Skin of body (tissue), 2 donors: Measurements from ENCODE around the gene RAB17. TPM values are rescaled to one million over a fixed set of nuclear protein-coding genes. Genes with fewer than 3 reads are reported as not detected.

Experiments used
- DNase-seq: peaks from one replicate; lab custom pipeline; 2025; lab: John Stamatoyannopoulos, UW
- total RNA-seq: library from RNA; depleted of rRNA; stranded (reverse); fragments of >200 nt; gene quantifications from one replicate; pipeline ENCODE4 v1.2.3, GENCODE V29; 2014

Gene RAB17
- total RNA-seq, 1 donor from 2014 or later: 0.59 TPM

DNA sequence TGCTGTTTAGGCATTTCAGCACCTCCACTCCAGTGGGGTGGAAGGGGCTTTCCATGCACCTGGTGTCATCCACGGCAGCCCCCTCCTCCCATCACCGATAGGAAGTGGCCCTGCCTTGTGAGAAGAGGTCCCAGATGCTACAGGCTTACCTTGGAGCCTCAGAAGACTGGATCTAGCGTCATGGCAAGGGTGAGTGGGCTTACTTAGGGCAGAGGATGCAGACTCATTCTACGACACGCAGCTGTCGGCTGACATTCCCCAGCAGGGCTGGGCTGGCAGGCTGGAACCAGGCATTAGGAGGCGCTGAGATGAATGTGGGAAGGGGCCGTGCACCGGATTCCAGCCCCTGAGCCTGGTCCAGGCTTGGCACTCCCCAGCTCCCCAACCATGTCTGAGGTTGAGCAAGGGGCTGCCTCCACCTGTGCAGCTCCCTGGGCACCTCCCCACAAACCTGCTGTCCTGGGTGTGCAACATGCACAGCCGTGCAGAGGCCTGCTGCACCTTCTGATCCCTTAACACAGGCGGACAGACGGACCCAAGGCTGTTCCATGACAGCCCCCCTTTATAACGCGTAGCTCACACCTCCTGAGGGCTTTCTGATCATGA, 25.9 kb downstream of the RAB17 start:
- no peak for DNase-seq

DNA sequence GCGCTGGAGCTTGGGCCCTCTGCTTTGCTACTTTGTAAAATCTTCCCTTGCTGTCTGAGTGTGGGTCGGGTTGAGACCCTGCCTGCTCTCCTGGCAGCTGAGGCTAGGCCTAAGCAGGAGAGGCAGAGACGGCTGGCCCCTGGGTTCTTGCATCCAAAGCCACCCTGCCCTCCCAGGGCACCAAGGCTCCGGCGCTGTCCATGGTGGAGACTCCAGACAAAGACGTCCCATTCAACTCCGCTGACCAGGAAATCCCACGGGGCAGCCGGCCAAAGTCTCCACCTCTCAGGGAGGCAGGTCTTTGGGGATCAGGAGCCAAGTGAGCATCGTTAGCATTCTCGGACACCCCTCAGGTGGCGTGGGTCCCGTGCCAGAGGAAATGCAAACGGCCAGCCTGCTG, 26.7 kb downstream of the RAB17 start:
- no peak for DNase-seq

DNA sequence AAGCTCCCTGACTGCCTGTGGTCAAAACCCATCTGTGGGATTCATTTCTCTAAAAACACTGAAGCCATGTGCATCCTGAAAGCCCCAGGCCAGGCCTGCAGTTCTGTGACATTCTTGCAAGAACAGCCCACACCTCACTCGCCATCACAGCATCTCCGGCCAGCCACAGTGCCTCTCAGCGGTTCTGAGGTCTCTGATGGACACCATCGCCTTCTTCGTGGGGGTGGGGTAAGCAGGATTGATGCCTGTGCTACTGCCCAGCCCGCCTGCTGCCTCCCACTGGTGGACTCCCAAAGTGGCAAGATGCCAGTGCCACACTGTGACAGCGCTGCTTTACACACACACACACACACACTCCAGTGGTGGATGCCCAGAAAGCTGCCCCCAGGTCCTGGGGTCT, 29.3 kb downstream of the RAB17 start:
- DNase-seq: no peak

DNA sequence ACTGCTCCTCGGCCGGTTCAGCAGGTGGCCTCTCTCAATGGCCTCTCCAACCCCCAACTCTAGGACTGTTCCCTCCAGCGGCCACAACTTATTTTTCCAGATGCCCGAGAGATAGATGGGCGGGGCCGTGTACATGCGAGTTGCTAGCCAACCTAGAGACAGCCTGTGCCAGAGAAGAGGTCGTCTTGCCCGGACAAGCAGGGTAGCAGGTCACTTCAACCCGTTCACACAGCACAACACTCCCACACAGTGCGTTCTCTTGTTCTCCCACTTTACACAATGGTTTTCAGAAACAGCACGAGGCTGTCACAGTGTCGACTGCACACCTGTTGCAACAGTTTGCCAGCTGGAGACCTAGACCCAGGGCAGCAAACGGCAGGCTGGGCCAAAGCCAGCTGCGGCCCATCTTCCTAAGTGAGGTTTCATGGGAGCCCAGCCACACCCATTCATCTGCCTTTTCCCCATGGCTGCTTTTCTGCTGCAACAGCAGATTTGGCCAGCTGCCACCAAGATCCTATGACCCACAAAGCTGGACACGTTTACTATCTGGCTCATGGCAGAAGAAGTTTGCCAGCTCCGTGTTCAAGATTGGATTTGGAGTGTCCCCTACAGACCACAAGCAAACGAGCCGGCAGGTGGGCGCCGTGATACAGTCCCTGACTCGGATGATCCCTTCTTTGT, 31.4 kb downstream of the RAB17 start:
- no peak for DNase-seq

DNA sequence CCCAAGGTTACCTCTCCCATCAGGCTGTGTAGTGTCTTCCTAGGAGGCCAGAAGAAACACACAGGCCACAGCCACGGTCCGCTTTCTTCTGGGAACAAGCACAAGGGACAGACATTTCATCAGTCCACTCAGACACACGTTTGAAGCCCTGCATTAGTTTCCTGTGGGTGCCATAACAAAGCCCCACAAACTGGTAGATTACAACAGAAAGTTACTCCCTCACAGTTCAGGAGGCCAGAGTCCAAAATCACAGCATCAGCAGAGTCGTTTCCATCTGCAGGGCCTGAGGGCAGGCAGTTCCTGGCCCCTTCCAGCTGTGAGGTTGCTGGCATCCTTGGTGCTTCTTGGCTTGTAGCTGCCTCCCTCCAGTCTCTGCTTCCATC, 32.9 kb downstream of the RAB17 start:
- DNase-seq: no peak

DNA sequence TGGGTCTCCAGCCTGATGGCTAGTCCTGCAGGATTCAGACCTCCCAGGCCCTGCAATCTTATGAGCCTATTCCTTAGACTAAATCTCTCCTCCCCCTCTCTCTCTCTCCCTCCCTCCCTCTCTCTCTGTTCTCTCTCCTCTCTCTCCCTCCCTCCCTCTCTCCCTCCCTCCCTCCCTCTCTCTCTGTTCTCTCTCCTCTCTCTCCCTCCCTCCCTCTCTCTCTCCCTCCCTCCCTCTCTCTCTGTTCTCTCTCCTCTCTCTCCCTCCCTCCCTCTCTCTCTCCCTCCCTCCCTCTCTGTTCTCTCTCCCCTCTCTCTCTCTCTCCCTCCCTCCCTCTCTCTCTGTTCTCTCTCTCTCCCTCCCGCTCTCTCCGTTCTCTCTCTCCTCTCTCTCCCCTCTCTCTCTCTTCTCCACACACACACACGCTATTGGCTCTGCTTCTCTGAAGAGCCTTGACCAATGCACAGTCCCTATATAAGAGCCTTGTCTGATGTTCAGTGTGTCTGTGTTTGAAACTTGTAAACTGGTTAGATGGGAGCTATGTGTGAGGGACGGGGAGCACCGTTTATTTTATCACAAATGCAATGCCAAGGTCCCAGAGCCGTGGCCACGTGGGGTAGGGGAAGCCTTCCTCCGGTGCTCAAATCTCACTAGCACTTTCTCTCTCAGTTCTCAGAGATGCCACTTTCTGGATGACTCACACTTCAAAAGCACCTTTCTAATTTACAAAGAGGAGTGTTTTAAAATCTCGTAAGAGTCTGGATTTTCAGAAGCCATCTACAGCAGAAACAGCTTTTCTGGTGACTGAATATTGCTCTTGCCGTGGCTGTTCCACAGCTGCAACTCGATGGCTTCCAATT, 33.5 kb downstream of the RAB17 start:
- DNase-seq: no peak

DNA sequence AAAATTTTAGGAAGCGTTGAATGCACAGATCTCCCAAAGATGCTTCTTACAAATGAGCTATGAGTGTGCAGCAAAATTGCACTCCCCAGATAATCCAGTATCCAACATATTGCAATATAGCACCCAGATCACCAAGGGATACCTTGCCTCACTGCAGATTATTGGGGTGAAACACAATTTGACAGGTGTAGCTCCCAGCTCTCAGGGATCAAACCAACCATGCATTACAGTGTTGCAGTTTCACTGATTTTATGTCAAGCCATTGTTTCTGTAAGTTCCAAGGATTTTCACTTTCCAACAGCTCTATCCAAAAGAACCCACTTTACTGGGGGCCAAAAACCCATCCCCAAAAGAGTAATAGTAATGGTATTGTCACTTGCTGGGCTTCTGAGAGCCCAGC, 35.0 kb downstream of the RAB17 start:
- DNase-seq: no peak

DNA sequence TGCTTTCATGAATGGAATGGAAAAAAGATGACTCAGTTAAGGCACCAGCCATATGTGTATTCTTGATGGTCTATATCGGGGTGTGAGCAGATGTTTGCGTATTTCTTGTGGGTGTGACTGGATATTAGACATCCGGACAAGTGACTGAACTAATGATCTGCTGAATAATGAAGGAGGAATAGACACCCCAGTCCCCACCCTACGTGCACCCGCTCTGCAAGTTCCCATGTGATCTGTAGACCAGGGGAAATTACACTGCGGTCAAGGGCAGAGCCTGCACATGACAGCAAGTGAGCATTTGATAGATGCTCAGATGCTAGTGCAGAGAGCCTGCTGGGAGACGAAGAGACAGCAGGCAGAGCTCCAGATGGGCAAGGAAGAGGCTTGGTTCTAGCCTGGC, 36.6 kb downstream of the RAB17 start:
- no peak for DNase-seq

DNA sequence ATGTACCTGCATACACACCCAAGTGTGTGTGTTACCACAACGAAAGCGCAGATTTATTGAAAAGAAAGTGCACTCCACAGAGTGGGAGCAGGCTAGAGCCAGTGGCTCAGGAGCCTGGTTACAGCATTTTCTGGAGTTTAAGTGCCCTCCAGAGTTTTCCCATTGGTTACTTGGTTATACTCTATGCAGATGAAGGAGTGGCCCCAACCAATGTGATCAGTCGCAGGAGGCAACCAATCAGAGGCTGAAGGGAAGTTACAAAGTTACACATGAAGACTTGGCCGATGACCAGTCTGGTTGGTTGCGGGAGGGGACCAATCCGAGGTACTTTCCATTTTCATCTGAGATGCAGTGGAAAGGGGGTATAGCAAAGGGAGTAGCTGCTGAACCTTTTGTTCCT, 37.6 kb downstream of the RAB17 start:
- DNase-seq: no peak

DNA sequence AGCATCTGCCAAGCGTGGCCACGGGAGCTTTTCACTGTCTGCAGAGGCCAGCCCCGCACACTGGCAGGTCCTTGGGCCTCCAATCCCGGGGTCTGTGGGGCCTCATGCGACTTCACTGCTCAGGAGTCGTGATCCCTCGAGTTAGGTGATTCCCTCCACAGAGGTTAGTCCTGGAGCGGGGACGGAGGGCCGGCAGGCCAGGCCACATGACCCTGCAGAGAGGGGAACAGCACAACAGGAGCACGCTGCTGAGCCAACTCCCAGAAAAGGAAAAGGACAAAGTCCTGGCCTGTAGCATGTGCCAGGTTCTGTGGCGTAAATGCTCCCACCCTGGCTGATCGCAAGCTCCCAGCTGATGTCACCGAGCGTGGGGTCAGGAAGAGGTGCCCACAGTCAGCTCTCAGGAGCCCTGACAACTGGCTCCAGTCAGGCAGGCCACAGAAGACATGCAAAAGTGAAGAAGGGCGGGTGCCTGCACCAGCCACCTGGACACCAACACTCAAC, 39.4 kb downstream of the RAB17 start:
- DNase-seq: no peak

DNA sequence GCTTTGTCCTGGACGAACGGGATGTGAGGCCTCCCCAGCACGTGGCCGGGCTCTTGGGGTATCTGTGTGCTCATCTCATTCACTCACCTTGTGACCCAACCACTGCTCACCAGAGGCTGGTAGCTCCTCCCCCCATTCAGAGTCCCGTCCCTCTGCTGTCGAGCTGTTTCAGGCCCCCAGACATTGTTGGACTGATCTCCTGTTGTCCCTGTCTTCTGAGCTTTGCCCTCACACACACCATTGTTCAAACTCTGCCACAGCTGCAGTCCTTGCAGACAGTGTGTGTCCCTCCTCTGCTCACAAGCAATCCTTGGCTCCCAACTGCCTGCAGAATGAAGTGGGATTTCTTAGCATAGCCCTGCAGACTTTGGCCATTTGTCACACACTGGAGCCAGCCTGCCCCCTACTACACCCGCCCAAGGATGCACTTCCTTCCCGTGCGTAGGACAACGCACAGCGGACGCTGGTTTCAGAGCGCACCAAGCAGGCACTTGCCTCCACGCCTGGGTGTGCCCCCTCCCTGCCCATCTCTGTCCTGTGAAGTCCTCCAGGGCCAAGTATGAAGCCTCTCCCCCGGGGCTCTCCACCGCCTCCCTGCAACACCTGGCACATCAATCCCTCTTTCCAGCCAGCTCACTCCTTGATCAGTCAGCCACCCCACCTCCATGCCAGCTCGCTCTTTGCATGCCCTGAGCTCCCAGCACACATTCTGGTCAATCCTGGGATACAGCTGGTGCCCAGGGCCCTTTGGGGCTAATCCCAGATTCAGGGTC, 40.7 kb downstream of the RAB17 start:
- DNase-seq: no peak

DNA sequence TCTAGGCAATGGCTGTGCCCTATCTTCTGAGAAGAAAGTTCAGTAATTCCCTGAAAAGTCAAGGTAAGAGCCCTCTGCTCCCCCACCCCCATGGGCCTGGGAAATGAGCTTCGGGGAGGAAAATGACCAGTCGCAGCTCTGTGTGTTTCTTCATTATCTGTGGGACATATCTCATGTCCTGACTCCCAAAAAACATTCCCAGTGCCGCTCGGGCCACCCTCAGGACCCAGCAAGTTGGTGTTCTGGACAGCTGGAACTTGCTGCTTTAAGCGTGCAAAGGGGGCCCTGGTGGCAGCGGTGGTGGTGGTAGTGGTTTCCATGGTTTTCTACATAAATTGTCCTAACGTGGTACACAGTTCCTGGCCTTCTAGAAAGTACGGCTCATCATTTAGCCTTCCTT, 41.3 kb downstream of the RAB17 start:
- no peak for DNase-seq

DNA sequence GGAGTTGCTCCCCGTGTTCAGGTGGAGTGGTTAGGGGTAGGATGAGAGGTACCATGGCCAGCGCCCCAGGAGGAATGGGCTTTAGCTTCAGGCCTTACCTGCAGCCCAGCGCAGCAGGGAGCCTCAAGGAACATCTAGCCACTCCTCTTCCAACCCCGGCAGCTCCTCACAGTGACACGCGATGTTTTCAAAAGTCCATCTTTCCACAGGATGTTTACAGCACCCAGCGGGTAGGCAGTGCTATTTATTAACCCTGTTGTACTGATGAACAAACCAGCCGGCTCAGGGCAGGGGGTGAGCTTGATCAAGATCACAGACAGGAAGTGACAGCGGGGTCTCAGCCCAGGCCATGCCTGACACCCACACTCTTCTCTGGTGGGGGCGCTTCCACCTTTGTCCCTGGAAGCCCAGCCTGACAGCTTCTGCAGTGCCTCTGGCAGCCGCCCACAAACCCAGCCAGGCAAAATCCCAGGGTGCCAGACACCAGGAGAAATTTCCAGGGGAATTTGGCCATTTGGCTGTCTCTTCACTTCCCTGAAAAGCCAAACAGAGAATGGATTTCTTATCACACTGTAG, 42.6 kb downstream of the RAB17 start:
- no peak for DNase-seq

DNA sequence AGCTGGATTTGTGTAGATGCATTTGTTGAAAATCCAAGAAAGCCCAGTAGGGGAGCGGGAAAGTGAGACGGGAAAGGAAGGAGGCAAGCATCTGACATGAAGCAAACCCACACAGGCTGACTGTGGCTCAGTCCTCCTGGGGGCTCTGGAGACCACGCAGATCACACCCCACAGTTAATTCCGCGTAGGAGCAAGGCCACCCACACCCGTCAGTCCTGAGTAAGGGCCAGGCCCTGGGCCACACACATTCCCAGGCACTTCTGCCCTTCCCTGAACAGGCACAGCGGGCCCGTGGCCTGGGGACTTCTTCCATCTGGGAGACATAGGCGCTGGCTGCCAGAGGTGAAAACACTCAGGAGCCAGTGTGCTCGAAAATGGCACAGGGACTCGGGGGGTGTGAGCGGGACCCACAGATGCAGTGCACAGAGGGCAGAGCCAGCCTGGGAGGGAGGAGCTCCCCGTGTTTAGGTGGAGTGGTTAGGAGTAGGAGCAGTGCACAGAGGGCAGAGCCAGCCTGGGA, 43.6 kb downstream of the RAB17 start:
- DNase-seq: no peak

DNA sequence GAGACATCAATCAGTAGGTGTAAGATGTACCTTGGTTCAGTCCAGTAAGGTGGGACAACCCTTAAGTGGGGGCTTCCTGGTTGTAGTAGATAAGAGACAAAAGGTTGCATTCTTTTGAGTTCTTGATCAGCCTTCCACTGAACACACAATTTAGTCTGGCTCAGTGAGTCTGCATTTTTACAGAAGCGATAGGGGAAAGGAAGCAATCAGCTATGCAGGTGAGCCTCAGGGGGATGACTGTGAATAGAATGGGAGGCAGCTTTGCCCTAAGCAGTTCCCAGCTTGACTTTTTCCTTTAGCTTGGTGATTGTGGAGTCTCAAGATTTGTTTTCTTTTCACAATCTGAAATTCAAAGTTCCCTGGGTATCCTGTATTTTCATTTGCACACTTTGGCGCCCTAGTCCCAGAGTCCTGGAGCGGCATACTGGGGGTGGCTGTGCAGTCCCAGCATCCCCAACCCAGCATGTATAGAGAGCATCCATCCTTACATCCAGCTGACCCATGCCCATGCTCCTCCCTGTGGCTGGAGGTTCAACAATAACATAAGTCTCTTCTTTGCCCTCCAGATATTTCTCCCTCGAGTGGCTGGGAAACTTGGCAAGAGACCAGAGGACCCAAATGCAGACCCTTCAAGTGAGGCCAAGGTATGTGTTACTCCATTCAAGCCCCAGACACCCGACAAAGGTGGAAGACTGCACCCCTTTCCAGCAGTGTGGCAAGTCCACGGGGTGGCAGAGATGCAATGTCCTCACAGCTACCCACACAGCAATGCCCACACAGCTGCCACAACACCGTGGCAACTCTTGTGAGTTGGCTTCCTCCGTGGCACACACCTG, 44.3 kb downstream of the RAB17 start:
- no peak for DNase-seq

DNA sequence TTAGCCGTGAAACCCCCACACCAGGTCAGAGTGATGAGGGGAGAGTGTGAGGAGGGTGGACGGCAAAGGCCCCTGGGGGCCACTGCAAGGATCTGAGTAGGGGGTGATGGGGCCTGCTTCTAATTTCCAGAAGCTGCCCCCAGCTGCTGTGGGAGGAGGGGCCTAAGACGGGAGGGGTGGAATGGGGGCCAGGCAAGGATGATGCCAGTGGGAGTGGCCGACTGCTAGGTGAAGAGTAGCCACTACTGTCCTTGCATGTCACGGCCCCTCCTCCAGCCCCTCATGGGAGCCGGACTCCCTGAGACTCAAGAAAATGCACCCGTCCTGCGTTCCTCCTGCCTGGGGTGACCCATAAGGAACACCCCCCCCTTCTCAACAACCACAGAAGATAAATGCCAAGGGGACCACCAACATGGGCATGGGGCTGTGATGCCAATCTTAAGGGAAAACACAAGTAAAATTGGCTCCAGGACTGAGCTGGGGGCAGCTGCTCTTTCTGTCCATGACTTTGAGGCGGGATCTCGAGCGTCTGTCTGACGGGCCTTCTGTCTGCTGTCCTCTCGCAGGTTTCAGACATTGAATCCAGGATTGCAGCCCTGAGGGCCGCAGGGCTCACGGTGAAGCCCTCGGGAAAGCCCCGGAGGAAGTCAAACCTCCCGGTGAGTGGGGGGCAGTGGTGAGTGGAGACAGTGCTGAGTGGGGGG, 48.4 kb downstream of the RAB17 start:
- DNase-seq: no peak

DNA sequence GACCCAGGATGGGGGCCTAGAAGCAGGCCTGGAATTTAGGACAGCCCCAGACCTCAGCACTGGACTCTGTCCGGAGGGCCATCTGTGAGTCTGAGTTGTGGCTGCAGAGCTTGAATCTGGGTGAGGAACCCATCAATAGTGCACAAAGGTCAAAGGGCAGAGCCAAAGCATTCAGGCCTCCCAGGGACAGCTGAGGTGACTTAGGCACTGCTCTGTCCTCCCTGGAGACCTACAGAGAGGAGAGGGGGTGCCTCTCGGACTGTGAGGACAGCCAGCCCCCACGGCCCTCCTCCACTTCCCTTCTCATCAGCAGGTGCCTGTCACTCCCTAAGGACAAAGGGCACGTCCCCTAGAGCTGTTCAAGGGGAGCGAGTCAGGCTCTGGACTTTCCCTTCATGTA, 49.3 kb downstream of the RAB17 start:
- no peak for DNase-seq

DNA sequence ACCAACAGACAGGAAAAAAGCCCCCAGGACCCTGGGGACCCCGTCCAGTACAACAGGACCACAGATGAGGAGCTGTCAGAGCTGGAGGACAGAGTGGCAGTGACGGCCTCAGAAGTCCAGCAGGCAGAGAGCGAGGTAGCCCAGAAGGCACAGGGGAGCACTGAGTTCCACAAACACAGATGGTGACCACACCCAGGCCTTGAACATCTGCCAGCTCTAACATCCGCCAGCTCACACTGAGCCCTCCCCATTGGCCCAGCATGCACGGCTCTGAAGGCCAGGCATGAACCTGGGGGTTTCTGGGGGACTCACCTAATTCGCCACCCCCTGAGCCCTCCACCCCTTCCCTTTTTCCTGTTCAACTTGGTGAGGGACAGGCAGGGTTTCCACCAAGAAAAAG, 49.7 kb downstream of the RAB17 start:
- DNase-seq: peak; percentile 23

DNA sequence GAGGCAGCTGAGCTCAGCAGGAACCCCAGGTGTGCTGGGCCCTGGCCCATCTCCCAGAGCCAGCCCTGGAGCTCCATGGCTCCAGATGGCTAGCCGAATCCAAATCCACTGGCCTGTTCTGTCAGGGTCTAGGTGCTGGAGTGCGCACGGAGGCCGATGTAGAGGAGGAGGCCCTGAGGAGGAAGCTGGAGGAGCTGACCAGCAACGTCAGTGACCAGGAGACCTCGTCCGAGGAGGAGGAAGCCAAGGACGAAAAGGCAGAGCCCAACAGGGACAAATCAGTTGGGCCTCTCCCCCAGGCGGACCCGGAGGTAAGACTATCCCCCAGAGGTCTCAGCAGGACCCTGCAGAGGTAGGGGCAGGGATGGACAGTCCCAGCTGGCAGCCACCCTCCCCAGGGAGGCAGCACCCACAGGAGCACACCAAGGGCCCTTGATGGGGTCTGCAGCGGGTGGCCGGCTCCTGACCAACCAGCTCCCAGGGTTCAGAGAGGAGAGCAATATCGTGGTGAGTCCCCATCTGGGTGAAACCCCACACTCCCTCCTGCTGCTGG, 50.2 kb downstream of the RAB17 start:
- DNase-seq: no peak
